OCI-LY1 (cell line): ENCODE results near the gene ANKRD11.
"Not testable (repeated sequence)": the region's sequence is repeated elsewhere in the genome, so short reads cannot be mapped to it uniquely, and the experiment has no call there.

Experiments used
- H2AFZ ChIP-seq: fragments of 200-600 bp; sonication (generic), shearing (Covaris generic); 2 replicates; pipeline ENCODE4 v1.6.0; 2014; ENCODE audit warnings: antibody characterized with exemption, mild to moderate bottlenecking, low read length
- H3F3A ChIP-seq: fragments of 200-600 bp; sonication (generic), shearing (Covaris generic); 2 replicates; pipeline ENCODE4 v1.6.0; 2014; ENCODE audit warnings: mild to moderate bottlenecking, antibody characterized with exemption, low read length, moderate library complexity; ENCODE audit not compliant: insufficient read depth
- H3K27ac ChIP-seq: fragments of 200-600 bp; sonication (generic); 2 replicates; pipeline ENCODE4 v1.5.1; 2014; ENCODE audit warnings: low read length, mixed run types, mild to moderate bottlenecking, low read depth; ENCODE audit not compliant: poor library complexity, severe bottlenecking
- H3K27me3 ChIP-seq: fragments of 200-600 bp; sonication (generic); 2 replicates; pipeline ENCODE4 v1.6.0; 2014; ENCODE audit warnings: antibody characterized with exemption, mild to moderate bottlenecking, low read length, moderate library complexity; ENCODE audit not compliant: insufficient read depth
- H3K36me3 ChIP-seq: fragments of 200-600 bp; sonication (generic); 2 replicates; pipeline ENCODE4 v1.6.1; 2014; ENCODE audit warnings: mild to moderate bottlenecking, antibody characterized with exemption, low read length, moderate library complexity, mixed read lengths; ENCODE audit not compliant: insufficient read depth
- H3K4me1 ChIP-seq: fragments of 200-600 bp; sonication (generic); 2 replicates; pipeline ENCODE4 v1.5.1; 2014; ENCODE audit warnings: mild to moderate bottlenecking, low read length, moderate library complexity; ENCODE audit not compliant: insufficient read depth, severe bottlenecking
- H3K4me2 ChIP-seq: fragments of 200-600 bp; sonication (generic), shearing (Covaris generic); 2 replicates; pipeline ENCODE4 v1.6.1; 2014; ENCODE audit warnings: low read length
- H3K4me3 ChIP-seq: fragments of 200-600 bp; sonication (generic); 2 replicates; pipeline ENCODE4 v1.5.1; 2014; ENCODE audit warnings: low read length, low read depth, mild to moderate bottlenecking, mixed read lengths; ENCODE audit not compliant: poor library complexity, severe bottlenecking
- H3K79me2 ChIP-seq: fragments of 200-600 bp; shearing (Covaris generic); 2 replicates; pipeline ENCODE4 v1.6.1; 2016; ENCODE audit warnings: mixed run types, low read length, mixed read lengths; ENCODE audit not compliant: insufficient read depth
- H3K9ac ChIP-seq: fragments of 200-600 bp; sonication (generic), shearing (Covaris generic); 2 replicates; pipeline ENCODE4 v1.6.1; 2014; ENCODE audit warnings: mild to moderate bottlenecking, low read length, mixed read lengths
- H3K9me2 ChIP-seq: fragments of 200-600 bp; sonication (generic), shearing (Covaris generic); 2 replicates; pipeline ENCODE4 v1.6.1; 2014; ENCODE audit warnings: low read depth, mild to moderate bottlenecking, low read length, mixed read lengths
- H3K9me3 ChIP-seq: fragments of 200-600 bp; shearing (Covaris generic); 2 replicates; pipeline ENCODE4 v1.6.1; 2014; ENCODE audit warnings: low read length, mixed read lengths
- H4K20me1 ChIP-seq: fragments of 200-600 bp; sonication (generic), shearing (Covaris generic); 2 replicates; pipeline ENCODE4 v1.6.0; 2016; ENCODE audit warnings: mild to moderate bottlenecking, low read length; ENCODE audit not compliant: insufficient read depth
- EZH2 ChIP-seq: fragments of 200-600 bp; sonication (generic), shearing (Covaris generic); IDR thresholded peaks from 2 replicates; pipeline ENCODE4 v1.8.0; 2017; ENCODE audit warnings: borderline replicate concordance, mixed run types, mild to moderate bottlenecking, antibody characterized with exemption, low read length, moderate library complexity, mixed read lengths
- TF ChIP-seq, protein P1 (sequence below): fragments of 200-600 bp; sonication (generic), shearing (Covaris generic); IDR thresholded peaks from 2 replicates; pipeline ENCODE4 v1.5.1; 2017; ENCODE audit warnings: mild to moderate bottlenecking, antibody characterized with exemption, low read length, moderate library complexity, mixed read lengths

Gene ANKRD11

DNA sequence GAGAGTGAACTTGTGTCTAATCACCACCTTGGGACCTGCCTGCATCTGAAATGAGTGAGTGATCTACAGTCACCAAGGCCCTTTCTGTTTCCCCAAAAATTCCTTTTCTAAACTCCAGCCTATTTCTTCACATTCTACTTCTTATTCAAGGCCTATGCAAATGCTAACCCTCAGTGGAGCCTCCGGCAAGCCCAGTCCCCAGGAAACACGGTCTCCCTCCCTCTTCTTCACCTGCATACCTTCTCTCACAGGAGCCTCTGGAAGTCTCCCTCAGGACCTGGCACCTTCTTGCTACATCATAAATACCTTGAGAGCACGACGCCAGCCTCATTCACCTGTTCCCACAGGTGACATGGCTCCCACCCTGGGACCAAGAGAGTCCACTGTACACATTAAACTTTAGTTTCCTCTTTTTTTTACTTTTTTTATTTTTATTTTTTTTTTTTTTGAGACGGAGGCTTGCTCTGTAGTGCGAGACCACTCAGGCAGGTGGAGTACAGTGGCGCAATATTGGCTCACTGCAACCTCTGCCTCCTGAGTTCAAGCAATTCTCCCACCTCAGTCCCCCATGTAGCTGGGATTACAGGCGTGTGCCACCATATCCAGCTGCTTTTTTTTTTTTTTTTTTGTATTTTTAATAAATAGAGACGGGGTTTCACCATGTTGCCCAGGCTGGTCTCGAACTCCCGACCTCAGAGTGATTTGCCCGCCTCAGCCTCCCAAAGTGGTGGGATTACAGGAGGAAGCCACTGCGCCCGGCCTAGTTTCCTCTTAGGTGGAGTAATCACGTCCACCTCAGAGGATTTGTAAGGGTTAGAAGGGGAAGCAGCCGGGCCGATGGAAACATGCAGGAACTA lies 97.3 kb downstream of the ANKRD11 start:
- H3K36me3 ChIP-seq = peaks cover 28% of the 10 kb centered on the region
- H3K4me1 ChIP-seq = peaks cover 21% of the 10 kb centered on the region
- no peak overlapping the region for H3K9ac ChIP-seq
- H3K27me3 ChIP-seq = no peaks in the 10 kb centered on the region
- 0 out of 2 replicates have a peak, but pooled peaks cover 2% of the 10 kb centered on the region for H4K20me1 ChIP-seq
- H3K4me2 ChIP-seq = no peak overlapping the region
- H3K9me2 ChIP-seq = no peaks in the 10 kb centered on the region
- H3K4me3 ChIP-seq = no peak overlapping the region
- H2AFZ ChIP-seq = no peak overlapping the region
- TF ChIP-seq EZH2 = no peak
- TF ChIP-seq, protein P1, sequence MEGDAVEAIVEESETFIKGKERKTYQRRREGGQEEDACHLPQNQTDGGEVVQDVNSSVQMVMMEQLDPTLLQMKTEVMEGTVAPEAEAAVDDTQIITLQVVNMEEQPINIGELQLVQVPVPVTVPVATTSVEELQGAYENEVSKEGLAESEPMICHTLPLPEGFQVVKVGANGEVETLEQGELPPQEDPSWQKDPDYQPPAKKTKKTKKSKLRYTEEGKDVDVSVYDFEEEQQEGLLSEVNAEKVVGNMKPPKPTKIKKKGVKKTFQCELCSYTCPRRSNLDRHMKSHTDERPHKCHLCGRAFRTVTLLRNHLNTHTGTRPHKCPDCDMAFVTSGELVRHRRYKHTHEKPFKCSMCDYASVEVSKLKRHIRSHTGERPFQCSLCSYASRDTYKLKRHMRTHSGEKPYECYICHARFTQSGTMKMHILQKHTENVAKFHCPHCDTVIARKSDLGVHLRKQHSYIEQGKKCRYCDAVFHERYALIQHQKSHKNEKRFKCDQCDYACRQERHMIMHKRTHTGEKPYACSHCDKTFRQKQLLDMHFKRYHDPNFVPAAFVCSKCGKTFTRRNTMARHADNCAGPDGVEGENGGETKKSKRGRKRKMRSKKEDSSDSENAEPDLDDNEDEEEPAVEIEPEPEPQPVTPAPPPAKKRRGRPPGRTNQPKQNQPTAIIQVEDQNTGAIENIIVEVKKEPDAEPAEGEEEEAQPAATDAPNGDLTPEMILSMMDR = no peak
- peaks cover 87% of the 10 kb centered on the region for H3K79me2 ChIP-seq
- no peaks in the 10 kb centered on the region for H3K9me3 ChIP-seq
- H3K27ac ChIP-seq = no peak overlapping the region
- H3F3A ChIP-seq = no peaks in the 10 kb centered on the region

GRCh38 chr16:89390224-89390583 lies 100.2 kb downstream of the ANKRD11 start:
- H3K9me3 ChIP-seq, H4K20me1 ChIP-seq, H3K9me2 ChIP-seq, H3K4me2 ChIP-seq, H3K9ac ChIP-seq, H2AFZ ChIP-seq, H3K27ac ChIP-seq, H3K27me3 ChIP-seq, H3K4me3 ChIP-seq, H3F3A ChIP-seq: not testable (repeated sequence)
- peaks cover 19% of the 10 kb centered on the region for H3K4me1 ChIP-seq
- H3K79me2 ChIP-seq = peaks cover 87% of the 10 kb centered on the region
- peaks cover 18% of the 10 kb centered on the region for H3K36me3 ChIP-seq

DNA sequence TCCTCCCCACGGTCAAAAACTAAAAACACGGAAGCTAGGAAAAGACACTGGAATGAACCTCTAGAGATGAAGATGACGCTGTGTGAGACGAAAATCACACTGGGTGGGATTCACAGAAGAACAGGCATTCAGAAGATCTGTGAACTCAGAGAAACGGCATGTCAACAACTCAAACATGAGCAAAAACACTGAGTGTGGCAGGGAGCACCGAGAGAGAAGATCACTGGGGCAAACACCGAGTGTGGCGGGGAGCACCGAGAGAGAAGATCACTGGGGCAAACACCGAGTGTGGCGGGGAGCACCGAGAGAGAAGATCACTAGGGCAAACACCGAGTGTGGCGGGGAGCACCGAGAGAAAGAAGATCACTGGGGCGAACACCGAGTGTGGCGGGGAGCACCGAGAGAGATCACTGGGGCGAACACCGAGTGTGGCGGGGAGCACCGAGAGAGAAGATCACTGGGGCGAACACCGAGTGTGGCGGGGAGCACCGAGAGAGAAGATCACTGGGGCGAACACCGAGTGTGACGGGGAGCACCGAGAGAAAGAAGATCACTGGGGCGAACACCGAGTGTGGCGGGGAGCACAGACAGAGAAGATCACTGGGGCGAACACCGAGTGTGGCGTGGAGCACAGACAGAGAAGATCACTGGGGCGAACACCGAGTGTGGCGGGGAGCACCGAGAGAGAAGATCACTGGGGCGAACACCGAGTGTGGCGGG lies 100.7 kb downstream of the ANKRD11 start:
- Histone ChIP-seq H3K79me2 (peaks cover 84% of the 10 kb centered on the region), H3K36me3 (peaks cover 18% of the 10 kb centered on the region), H3K4me1 (peaks cover 19% of the 10 kb centered on the region)
- H3F3A ChIP-seq, H3K4me3 ChIP-seq, H3K4me2 ChIP-seq, H3K9me2 ChIP-seq, H3K9me3 ChIP-seq, H3K9ac ChIP-seq, H2AFZ ChIP-seq, H4K20me1 ChIP-seq, H3K27ac ChIP-seq, H3K27me3 ChIP-seq: not testable (repeated sequence)

- Histone ChIP-seq H3K79me2 (peaks cover 83% of the 10 kb centered on the region), H3K36me3 (peaks cover 12% of the 10 kb centered on the region), H4K20me1 (no peaks in the 10 kb centered on the region), H3K4me1 (peaks cover 17% of the 10 kb centered on the region), H3F3A (no peaks in the 10 kb centered on the region), H3K27me3 (no peaks in the 10 kb centered on the region), H3K9ac (no peak overlapping the region), H3K4me2 (no peak overlapping the region), H3K9me2 (no peaks in the 10 kb centered on the region), H3K9me3 (no peaks in the 10 kb centered on the region), H2AFZ (no peak overlapping the region), H3K4me3 (no peak overlapping the region), H3K27ac (no peak overlapping the region)
- TF ChIP-seq EZH2 = no peak
- TF ChIP-seq, protein P1 = no peak
Observed at GRCh38 chr16:89388536-89388935, 101.8 kb downstream of the ANKRD11 start.
